ENCODE data around the gene CLCF1.
"Not testable (repeated sequence)": the region's sequence is repeated elsewhere in the genome, so short reads cannot be mapped to it uniquely, and the experiment has no call there.

The CLCF1 gene

GRCh38 chr11:67321313-67321871, 52.0 kb downstream of the CLCF1 start:
- no peak for FAIRE-seq

GRCh38 chr11:67320691-67321090, 52.7 kb downstream of the CLCF1 start:
- FAIRE-seq, result no peak

- FAIRE-seq, result no peak
Measured at GRCh38 chr11:67320011-67320410, 53.4 kb downstream of the CLCF1 start.

GRCh38 chr11:67318876-67319275, 54.5 kb downstream of the CLCF1 start:
- FAIRE-seq, result not testable (repeated sequence)

GRCh38 chr11:67317888-67318555, 55.4 kb downstream of the CLCF1 start:
- no peak for FAIRE-seq

- no peak for FAIRE-seq
Measured at GRCh38 chr11:67317205-67317887, 56.1 kb downstream of the CLCF1 start.

- no peak for FAIRE-seq
Measured at GRCh38 chr11:67316882-67317204, 56.6 kb downstream of the CLCF1 start.

GRCh38 chr11:67315325-67315909, 58.0 kb downstream of the CLCF1 start:
- no peak for FAIRE-seq

- no peak for FAIRE-seq
Measured at GRCh38 chr11:67314218-67314617, 59.2 kb downstream of the CLCF1 start.

Measured in colon (tissue), 2 donors.